GM19467 (cell line): ENCODE data around the gene MTHFD1L.
A peak's percentile ranks its signal among the peaks of the same experiment; 100 is the strongest.

Experiments used
- ATAC-seq: cut with Tn5 transposase; IDR thresholded peaks from one replicate; pipeline ENCODE4 v1.9.1; 2021; ENCODE audit warnings: mild to moderate bottlenecking, moderate library complexity; ENCODE audit not compliant: unreplicated experiment

MTHFD1L gene

DNA sequence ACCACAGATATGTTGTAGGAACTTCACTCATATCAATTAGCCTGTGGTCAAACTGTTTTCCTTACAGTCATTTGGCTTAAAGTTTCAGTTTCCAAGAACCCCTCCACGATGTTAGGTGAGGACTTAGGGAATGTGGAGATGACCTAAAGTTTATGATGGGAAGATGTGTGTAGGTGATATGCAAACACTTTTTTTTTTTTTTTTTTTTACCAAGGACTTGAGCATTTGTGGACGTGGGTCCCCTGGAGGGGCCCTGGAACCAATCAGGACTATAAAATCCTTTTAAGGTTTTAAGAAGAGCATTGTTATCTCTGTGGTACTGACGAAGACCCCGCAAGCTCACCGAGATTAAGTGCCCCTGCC lies 478 bp upstream of the MTHFD1L start:
- ATAC-seq = no peak

DNA sequence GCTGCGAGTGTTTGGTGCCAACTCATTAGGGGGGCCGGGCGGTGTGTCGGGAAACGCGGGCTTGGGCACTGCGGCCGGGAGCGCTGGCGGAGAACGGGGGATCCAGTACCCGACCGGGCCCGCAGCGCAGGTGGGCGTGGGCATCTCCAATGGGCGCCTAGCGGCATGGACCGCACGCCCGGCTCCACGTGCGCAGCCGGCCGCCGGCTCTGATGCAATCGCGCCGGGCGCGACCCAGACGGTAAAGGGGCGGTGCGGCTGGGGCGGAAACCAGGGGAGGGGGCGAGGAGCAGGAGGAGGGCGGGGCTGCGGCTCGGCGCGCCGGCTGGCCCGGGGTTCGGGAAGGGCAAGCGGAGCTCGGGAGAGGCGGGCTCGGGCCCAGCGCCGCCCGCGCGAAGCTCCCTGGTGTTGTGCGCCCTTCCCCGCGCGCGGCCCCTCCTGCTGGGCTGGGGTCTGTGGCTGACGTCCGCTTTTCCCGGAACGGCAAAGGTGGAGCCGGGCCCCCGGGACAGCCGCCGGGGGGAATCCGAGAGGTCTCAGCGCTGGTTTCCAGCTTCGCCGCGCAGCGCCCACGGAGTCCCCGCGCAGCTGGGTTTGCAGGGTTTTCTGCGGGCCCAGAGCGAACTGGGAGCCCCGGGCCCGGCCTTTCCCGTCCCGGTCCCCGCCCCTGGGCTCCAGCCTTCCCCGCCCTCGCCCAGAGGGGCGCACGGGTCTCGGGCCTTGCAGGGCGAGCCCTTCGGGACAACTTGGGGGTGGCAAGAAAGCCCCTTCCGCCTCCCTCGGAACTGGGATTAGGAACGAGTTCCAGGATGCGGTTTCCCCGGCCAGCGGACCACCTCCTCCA lies 867 bp downstream of the MTHFD1L start:
- ATAC-seq = peak; percentile 66

DNA sequence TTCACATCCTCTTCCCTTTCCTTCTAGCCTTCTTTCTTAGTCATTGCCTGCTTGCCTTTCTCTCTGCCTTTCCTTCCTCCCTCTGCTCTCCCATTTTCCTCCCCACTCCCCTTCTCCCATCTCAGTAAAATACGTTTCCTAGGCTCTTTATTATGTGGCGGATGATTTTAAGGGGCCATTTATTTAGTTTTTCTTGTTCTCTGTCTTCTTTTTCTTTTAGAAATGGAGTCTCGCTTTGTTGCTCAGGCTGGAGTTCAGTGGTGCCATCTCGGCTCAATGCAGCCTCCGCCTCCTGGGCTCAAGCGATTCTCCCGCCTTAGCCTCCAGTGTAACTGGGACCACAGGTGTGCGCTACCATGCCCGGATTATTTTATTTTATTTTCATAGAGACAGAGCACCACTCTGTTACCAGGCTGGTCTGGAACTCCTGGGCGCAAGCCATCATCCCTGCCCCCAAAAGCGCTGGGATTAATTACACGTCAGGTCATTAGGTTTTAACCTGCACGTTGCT lies 1.5 kb downstream of the MTHFD1L start:
- ATAC-seq = no peak

DNA sequence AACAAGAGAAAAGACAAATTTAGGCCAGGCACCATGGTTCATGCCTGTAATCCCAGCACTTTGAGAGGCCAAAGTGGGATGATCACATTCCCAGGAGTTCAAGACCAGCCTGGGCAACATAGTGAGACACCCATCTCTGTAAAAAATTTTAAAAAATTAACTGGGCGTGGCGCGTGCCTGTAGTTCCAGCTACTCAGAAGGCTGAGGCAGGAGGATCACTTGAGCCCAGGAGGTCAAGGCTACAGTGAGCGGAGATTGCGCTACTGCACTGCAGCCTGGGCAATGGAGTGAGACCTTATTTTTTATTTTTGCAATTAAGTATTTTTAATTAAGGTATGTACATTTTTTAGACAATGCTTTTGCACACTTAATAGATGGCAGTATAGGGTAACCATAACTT lies 3.3 kb downstream of the MTHFD1L start:
- ATAC-seq = no peak

DNA sequence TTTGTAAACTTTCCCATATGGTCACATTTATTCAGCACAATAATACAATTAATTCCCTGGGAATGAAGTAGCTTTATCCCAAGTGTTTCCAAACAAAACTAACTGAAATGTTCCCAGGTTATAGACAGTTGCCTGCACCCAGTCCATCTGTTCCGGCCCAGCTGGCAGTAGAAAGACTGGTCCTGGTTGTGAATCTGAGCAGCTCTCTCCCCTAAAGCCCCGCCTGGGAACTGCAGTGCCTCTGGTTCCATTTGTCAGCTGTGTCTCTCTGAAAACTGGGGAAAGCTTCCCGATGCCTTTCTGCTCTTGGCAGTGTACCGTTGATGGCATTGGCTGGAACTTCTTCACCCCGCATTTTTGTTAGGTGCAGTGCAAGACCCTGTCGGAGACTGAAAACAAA lies 8.7 kb downstream of the MTHFD1L start:
- ATAC-seq = no peak

DNA sequence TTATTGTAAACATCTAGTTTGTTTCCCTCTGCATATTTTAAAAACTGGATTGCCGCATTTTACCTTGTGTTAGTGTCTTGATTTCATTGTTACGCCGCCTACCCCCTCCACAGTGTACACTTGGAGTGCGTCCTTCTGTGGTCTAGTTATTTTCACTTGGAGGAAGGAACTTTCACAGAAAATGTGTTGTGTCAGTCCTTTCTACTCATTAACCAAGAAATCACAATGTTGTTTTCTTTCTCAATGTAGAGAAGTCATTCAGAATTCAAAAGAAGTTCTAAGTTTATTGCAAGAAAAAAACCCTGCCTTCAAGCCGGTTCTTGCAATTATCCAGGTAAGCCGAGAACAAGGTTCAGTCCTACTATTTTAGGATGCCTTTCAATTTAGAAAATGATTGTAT lies 10.3 kb downstream of the MTHFD1L start:
- no peak for ATAC-seq

DNA sequence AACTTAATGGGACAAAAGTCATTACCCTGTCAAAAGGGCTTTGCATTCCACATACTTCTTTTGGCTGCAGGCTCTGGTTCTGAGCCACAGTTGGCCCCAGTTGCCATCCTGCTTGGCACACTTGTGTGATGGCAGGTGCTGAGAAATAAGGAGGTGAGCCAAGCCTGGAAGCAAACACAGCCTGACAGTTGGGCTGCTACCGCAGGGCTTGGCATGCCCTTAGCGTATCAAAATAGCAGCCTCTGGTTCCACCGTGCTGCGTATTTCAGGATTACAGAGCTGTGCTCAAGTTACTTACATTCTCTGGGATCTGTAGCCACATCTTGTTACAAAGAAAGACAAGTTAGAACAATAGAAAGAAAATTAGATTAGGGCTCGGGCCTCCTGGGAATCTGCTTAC lies 11.1 kb downstream of the MTHFD1L start:
- no peak for ATAC-seq

DNA sequence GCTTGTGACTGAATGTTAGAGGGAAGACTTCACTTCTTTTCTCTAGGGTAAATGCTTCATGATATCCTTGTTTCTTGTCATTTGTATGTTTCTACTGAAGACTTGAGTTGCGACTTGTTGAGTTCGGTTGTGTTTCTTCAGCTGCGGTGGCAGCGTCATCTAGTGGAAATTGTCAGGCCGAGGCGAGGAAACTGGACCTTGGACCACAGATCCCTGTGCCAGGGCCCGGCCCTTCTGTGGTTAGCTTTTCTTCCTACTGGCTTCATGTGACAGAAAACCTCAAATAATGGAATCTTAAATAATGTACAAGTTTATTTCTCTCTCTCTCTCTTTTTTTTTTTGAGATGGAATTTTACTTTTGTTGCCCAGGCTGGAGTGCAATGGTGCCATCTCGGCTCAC lies 12.4 kb downstream of the MTHFD1L start:
- ATAC-seq = no peak

DNA sequence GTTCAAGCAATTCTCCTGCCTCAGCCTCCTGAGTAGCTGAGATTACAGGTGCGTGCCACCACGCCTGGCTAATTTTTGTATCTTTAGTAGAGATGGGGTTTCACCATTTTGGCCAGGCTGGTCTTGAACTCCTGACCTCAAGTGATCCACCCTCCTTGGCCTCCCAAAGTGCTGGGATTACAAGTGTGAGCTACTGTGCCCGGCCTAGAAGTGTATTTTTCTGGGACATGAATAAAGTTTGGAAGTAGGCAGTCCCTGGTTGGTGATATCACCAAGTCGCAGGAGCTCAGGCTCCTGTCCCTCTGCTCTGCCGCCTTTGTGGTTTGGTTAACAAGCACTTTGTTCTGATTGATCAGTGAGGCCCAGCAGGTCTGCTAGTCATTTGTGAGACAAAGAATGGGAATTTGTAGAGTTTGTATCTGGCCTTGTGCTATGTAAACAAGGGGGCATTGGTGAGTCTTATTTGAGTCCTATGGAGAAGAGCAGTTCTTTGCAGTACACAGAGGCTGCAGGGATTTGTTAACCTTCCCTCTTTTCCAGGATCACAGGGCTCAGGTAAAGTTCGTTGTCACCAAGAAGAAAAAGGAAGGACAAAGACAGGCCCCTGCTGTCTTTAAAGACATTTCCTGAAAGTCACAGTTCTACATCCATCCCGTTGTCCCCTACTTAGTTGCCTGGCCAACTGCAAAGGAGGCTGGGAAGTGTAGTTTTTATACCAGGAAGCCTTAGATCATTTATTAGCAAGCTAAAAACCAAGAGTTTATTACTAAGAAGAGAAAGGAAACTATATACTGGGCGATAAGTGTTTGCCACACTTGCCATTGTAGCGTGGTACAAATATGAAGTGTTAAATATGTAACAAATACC lies 13.1 kb downstream of the MTHFD1L start:
- ATAC-seq = no peak

DNA sequence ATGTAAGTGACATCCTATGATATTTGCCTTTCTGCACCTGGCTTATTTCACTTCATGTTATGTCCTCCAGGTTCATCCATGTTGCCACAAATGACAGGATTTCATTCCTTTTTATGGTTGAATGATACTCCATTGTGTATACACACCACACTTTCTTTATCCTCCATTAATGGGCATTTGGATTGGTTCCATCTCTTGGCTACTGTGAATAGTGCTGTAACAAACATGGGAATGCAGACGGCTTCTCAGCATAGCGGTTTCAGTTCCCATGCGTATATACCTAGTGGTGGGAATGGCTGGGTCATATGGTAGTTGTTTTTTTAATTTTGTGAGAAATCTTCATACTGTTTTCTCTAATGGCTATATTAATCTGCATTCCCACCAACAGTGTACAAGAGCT lies 14.8 kb downstream of the MTHFD1L start:
- ATAC-seq = no peak

DNA sequence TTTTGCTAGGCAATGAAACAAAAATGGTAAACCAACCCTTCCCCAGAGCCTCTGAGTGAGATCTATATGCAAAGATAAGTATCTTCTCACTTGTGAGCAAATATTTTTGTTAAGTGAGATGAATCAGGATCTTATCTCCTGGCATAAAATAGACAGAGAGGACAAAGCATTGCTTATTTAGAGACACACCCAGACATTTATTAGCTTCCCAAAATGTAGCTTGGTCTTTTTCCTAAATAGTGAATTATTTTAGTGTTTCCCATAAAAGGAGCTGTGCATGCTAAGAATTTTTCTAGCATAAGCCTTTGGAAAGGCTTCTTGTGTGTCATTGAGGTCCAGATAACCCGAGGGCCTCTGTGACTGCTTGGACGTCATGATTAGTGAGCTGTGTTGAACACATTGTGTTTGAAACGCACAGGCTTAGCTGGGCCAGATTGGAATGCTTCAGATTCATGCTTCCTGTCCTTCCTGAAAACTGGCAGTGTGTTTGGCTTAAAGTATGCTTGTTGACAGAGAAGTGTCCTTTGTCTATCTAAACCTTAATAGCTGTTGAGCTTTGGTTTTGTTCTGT lies 16.5 kb downstream of the MTHFD1L start:
- no peak for ATAC-seq

DNA sequence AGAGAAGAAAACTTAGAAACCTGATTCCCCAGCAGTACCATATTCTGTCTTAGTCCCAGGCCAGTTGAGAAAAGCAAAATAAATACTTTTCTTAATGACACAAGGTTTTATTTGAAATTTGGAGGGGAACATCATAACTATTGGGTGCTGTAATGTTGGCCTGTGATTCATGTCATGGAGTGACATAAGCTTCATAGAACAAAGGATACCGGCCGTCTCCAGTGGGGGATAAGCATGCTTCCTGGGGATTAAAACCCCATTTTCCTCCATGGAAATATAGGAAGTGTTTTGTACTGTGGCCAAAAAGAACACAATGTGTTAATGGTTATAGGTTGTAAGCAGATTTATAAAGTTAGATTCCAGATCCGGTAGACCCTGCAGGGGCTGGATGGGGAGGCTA lies 18.0 kb downstream of the MTHFD1L start:
- no peak for ATAC-seq

DNA sequence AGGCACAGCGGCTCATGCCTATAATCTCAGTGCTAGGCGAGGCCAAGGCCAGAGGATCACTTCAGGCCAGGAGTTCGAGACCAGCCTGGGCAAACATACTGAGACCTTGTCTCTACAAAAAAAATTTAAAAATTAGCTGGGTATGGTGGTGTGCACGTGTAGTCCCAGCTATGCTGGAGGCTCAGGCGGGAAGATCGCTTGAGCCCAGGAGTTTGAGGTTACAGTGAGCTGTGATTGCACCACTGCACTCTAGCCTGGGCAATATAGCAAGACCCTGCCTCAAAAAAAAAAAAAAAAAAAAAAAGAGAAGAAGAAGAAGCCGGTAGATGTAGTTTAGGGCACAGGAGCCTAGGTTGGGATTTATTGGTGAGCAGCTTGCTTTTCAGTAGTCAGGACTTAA lies 20.7 kb downstream of the MTHFD1L start:
- no peak for ATAC-seq

DNA sequence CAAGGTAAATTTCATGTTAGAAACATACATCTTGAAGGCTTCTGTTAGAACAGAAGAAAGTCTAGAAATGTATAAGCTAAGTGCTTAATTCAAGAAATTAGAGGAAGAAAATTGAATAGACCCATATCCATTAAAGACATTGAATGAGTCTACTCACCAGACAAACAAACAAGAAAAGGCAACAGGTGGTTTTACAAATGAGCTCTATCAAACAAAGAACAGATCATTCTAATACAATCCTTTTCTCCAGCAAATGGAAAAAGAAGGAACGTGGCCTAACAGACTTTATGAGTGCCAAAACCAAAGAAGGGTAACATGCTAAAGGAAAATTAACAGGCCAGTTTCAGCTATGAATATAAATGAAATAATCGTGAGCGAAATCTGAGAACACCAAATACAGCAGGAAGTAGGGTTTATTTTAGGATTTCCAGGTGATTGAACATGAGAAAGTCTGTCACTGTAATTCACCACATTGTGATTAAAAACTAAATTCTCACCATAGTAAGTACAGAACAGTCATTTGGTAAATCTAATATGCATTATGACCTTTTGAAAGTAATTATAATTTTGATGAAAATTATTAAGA lies 22.6 kb downstream of the MTHFD1L start:
- ATAC-seq = no peak

DNA sequence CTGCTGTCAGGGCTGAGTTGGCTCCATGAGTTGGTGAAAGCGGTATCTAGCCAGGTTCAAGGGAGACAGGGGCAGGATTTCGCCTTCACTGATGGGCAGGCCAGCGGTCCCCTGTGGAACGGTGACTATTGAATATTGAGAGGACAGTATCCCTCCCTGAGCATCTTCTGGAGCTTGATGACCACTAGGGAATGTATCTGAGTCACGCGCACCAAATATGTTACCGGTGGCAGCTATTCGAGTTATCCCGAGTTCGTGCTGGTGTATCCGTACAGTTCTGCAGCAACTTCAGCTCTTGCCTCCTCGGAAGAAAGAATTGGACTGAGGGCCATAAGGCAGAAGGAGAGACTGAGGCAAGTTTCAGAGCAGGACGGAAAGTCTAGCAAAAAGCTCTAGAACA lies 24.8 kb downstream of the MTHFD1L start:
- ATAC-seq = no peak

DNA sequence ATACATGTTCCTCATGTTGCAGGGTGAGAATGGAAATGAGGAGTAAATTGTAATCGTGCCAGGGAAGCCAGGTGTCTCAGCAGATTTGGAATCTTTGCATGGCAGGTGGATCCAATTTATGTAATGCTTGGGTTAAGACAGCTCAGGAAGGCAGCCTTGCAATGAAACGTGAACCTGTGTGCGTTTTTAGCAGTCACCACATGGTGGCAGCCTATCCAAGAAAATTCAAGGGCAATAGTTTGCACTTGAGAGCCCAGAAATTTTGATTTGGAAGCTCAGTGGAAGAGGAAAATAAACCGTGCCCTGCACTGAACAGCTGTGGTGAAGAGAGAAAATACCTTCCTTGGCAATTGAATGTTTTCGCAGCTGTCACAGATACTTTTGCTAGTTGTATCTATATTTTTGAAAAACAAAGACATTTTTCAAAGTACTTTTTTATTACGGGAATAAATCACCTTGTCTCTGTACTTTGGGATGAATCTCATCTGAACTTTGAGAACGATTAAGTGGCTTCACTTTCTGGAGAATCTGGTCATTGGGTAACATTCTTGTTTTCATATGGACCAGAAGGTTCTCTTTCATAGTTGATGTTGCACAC lies 26.5 kb downstream of the MTHFD1L start:
- no peak for ATAC-seq

DNA sequence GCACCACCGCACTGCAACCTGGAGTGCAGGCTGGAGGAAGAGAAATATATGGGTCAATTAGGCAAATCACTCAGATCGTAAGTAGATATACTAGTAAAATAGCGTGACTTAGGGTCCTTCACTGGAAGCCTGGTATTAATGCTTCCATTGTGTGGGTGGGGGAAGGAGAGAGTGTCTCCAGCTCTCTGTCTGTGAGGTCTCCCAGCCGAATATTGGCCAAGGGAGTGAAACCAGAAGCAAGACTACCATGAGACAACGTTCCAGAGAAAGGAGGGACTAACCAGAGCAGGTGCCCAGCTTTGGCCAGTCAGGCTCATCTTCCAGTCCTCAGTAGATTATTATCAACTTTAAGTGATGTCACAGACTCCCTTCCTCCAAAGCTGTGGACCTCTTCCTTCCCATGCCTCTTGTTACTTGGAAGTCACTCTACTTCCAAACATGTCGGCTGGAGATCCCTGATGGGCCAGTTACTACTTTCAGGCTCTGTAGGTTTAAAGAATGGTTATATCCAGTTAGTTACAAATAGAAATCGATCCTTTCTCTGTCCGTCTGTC lies 28.8 kb downstream of the MTHFD1L start:
- ATAC-seq = no peak

DNA sequence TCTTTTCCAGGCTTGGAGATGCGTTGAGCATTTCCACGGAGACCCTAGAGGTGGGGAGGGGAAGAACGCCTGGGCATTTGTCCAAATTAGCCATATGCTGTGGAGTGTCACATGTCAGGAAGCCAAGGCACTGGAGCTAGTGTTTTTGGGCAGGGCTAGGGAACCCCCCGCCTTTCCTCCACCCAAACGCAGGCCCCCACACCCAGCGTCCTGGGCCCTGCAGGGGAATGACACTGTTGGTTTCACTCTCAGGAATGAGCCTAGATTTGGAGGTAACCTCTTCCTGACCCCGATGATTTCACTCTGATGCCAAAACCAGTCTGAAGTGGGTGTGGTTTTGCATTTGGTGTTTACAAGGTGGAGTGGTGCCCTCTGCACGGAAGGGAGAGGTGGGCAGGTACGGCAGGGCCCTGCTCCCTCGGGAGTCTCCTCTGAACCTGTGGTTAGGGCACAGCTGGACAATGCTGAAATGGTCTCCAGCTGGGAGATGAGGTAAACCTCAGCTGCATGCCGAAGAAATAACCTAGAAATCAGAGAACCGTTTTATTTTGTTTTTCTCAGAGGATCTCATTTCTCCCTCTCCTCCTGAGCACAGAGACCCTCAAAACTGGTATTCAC lies 29.5 kb downstream of the MTHFD1L start:
- peak; percentile 37 for ATAC-seq

DNA sequence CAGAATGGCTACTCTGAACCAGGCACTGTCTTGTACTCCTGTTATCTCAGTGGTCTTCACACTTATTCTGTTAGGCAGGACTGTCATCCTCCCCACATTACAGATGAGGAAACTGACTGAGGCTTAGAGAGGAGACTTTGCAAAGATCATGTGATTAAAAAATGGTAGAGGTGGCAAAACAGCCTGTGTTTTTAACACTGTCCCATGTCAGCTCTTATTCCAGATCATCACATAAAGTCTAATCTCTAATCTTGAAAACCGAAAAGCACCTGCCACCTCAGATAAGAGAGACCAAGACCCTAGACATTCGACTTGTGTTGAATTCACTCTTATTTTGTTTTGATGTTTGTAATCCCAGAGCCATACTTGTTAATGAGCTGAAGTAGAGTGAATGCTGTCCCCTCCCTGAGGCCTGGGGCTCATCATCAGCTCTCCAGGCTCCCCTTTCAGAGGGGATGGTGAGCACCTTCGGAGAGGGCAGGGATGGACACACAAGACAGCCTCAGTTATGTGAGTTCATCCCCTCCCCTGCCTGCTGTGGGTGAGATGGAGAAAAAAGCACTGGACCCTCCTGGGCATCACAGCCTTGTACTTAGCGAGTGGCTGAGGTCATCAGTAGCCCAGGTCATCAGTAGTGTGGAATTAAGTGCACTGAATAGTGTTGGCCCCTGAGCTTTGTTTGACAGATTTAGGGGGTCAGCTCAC lies 30.6 kb downstream of the MTHFD1L start:
- no peak for ATAC-seq
